Gastrocnemius medialis (tissue), 4 donors: ENCODE data around the gene TENT4B.

Experiments
- POLR2A ChIP-seq, 2 donors: fragments of 450-650 bp; IDR thresholded peaks; one replicate each; pipeline ENCODE4 v1.6.1; 2017; ENCODE audit warnings: antibody characterized with exemption in 2 of 2, mild to moderate bottlenecking in 2 of 2, moderate library complexity in 2 of 2
- TF ChIP-seq, protein P1 (sequence below), 5 experiments: fragments of 450-650 bp in 3 of 5; fragments of 200-600 bp in 2 of 5; sonication (generic) in 2 of 5; IDR thresholded peaks in 4 of 5; conservative IDR thresholded peaks in 1 of 5; 1 replicate in 4 of 5; 2 replicates in 1 of 5; pipeline ENCODE4 v1.5.1; 2016 to 2019; ENCODE audit warnings: antibody characterized with exemption in 5 of 5, mild to moderate bottlenecking in 3 of 5, moderate library complexity in 3 of 5

DNA sequence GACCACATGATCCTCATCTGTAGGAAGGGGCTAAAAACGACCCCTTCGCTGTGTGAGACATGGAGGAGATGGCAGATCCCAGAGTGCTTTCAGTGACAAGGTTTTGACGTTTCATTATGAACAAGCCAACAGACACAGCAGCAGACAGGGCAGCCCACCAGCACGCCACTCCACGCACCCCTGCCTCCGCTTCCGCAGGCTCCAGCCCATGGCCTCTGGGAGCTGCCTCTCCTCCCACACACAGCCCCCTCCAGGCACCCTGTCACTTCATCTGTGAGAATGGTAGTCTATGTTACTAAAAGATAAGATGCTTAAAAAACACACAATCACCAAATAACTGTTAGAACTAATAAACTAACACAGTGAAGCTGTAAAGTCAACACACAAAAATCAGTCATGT, 101.0 kb downstream of the TENT4B start:
- TF ChIP-seq, protein P1, sequence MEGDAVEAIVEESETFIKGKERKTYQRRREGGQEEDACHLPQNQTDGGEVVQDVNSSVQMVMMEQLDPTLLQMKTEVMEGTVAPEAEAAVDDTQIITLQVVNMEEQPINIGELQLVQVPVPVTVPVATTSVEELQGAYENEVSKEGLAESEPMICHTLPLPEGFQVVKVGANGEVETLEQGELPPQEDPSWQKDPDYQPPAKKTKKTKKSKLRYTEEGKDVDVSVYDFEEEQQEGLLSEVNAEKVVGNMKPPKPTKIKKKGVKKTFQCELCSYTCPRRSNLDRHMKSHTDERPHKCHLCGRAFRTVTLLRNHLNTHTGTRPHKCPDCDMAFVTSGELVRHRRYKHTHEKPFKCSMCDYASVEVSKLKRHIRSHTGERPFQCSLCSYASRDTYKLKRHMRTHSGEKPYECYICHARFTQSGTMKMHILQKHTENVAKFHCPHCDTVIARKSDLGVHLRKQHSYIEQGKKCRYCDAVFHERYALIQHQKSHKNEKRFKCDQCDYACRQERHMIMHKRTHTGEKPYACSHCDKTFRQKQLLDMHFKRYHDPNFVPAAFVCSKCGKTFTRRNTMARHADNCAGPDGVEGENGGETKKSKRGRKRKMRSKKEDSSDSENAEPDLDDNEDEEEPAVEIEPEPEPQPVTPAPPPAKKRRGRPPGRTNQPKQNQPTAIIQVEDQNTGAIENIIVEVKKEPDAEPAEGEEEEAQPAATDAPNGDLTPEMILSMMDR (IDR thresholded peaks at IDR 0.05 in 4 of 5, conservative IDR thresholded peaks at IDR 0.05 in 1 of 5): no peak
- no peak for TF ChIP-seq POLR2A (IDR thresholded peaks at IDR 0.05)
